ENCODE data around the gene PSAP. TPM values are rescaled to one million over a fixed set of nuclear protein-coding genes. Genes with fewer than 3 reads are reported as not detected.
A peak's percentile ranks its signal among the peaks of the same experiment; 100 is the strongest.

Gene PSAP
- total RNA-seq, 4 donors from 2014 or later: 757 to 1,009 (median 906) TPM

GRCh38 chr10:71820966-71821365, 30.1 kb downstream of the PSAP start:
- peaks cover 0 to 100% (median 38%) of the 10 kb centered on the region in 3 donors for H3K36me3 ChIP-seq
- no peak for DNase-seq (ENCODE audit: low spot score in 2 of 2)

GRCh38 chr10:71819985-71820384, 31.1 kb downstream of the PSAP start:
- Histone ChIP-seq H3K4me1 (peaks cover 0 to 40% (median 13%) of the 10 kb centered on the region in 4 donors), H3K36me3 (peaks cover 0 to 100% (median 32%) of the 10 kb centered on the region in 3 donors), H3K4me3 (no peak overlapping the region), H3K9me3 (no peaks in the 10 kb centered on the region), H3K27ac (peak overlapping the region in 1 of 4 donors; percentile 21), H3K27me3 (no peaks in the 10 kb centered on the region)
- 75 to 81% methylated on average over 6 of the region's 6 CpGs for WGBS, 2 donors
- TF ChIP-seq CTCF (IDR thresholded peaks at IDR 0.05) (no peak), EP300 (IDR thresholded peaks at IDR 0.05) (no peak), POLR2A (IDR thresholded peaks at IDR 0.05) (no peak)
- DNase-seq (ENCODE audit: low spot score in 2 of 2): no peak

More at GRCh38 chr10:71820966-71821365, 30.1 kb downstream of the PSAP start:
- H3K4me3 ChIP-seq: no peak overlapping the region
- WGBS, 2 donors: 71 to 77% methylated on average over 8 of the region's 8 CpGs
- H3K9me3 ChIP-seq: no peaks in the 10 kb centered on the region
- TF ChIP-seq POLR2A (IDR thresholded peaks at IDR 0.05): no peak
- TF ChIP-seq CTCF (IDR thresholded peaks at IDR 0.05): no peak
- no peak for TF ChIP-seq EP300 (IDR thresholded peaks at IDR 0.05)
- H3K27ac ChIP-seq: no peak overlapping the region
- H3K4me1 ChIP-seq: peaks cover 0 to 37% (median 13%) of the 10 kb centered on the region in 4 donors
- H3K27me3 ChIP-seq: no peaks in the 10 kb centered on the region

GRCh38 chr10:71819441-71819861, 31.6 kb downstream of the PSAP start:
- Histone ChIP-seq H3K4me3 (no peak overlapping the region), H3K9me3 (no peaks in the 10 kb centered on the region), H3K27me3 (no peaks in the 10 kb centered on the region), H3K27ac (peak overlapping the region in 2 of 4 donors; percentile 68 to 70), H3K4me1 (peaks cover 0 to 40% (median 13%) of the 10 kb centered on the region in 4 donors), H3K36me3 (peaks cover 0 to 100% (median 32%) of the 10 kb centered on the region in 3 donors)
- 91 to 94% methylated on average over 18 of the region's 18 CpGs for WGBS, 2 donors
- no peak for DNase-seq (ENCODE audit: low spot score in 2 of 2)
- TF ChIP-seq POLR2A (IDR thresholded peaks at IDR 0.05) (no peak), CTCF (IDR thresholded peaks at IDR 0.05) (no peak), EP300 (IDR thresholded peaks at IDR 0.05) (no peak)

GRCh38 chr10:71818674-71819260, 32.3 kb downstream of the PSAP start:
- H3K36me3 ChIP-seq: peaks cover 0 to 97% (median 32%) of the 10 kb centered on the region in 3 donors
- TF ChIP-seq POLR2A (IDR thresholded peaks at IDR 0.05) (no peak), EP300 (IDR thresholded peaks at IDR 0.05) (no peak), CTCF (IDR thresholded peaks at IDR 0.05) (no peak)
- DNase-seq (ENCODE audit: low spot score in 2 of 2): no peak
- WGBS, 2 donors: 81 to 84% methylated on average over 9 to 10 of the region's 14 CpGs
- peak overlapping the region in 3 of 4 donors; percentile 35 to 70 (median 68) for H3K27ac ChIP-seq
- H3K4me1 ChIP-seq: peaks cover 0 to 40% (median 13%) of the 10 kb centered on the region in 4 donors
- no peaks in the 10 kb centered on the region for H3K27me3 ChIP-seq
- no peak overlapping the region for H3K4me3 ChIP-seq
- H3K9me3 ChIP-seq: no peaks in the 10 kb centered on the region

GRCh38 chr10:71817831-71818655, 33.0 kb downstream of the PSAP start:
- 37 to 60% methylated on average over 9 of the region's 9 CpGs for WGBS, 2 donors
- H3K36me3 ChIP-seq: peaks cover 0 to 92% (median 32%) of the 10 kb centered on the region in 3 donors
- H3K4me1 ChIP-seq: peaks cover 0 to 36% (median 13%) of the 10 kb centered on the region in 4 donors
- H3K4me3 ChIP-seq: no peak overlapping the region
- TF ChIP-seq EP300 (IDR thresholded peaks at IDR 0.05) (peak; percentile 83 to 87), POLR2A (IDR thresholded peaks at IDR 0.05) (no peak)
- DNase-seq (ENCODE audit: low spot score in 2 of 2): peak; percentile 34 to 41
- no peaks in the 10 kb centered on the region for H3K9me3 ChIP-seq
- H3K27ac ChIP-seq: peak overlapping the region in 3 of 4 donors; percentile 35 to 70 (median 68)
- no peaks in the 10 kb centered on the region for H3K27me3 ChIP-seq

Data from tibial nerve (tissue), 4 donors.